NCI-H1048 (cell line): ENCODE measurements around the gene CCL7.

Experiments
- DNase-seq: peaks from one replicate; lab custom pipeline; 2025; lab: John Stamatoyannopoulos, UW

The CCL7 gene

DNA sequence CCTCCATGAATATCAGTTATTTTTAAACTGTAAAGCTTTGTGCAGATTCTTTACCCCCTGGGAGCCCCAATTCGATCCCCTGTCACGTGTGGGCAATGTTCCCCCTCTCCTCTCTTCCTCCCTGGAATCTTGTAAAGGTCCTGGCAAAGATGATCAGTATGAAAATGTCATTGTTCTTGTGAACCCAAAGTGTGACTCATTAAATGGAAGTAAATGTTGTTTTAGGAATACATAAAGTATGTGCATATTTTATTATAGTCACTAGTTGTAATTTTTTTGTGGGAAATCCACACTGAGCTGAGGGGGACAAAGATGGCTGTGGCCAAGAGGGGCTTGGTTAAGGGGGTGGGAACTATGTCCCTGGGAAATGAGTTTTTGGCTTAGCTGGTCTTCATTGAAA, 17.9 kb downstream of the CCL7 start:
- DNase-seq = no peak

- no peak for DNase-seq
These were observed 20.6 kb downstream of the CCL7 start for GRCh38 chr17:34290586-34290985.

- DNase-seq = no peak
These were observed 21.8 kb downstream of the CCL7 start for GRCh38 chr17:34291721-34292348.

- no peak for DNase-seq
These were observed 29.0 kb downstream of the CCL7 start for GRCh38 chr17:34299027-34299426.

GRCh38 chr17:34299956-34300577, 30.0 kb downstream of the CCL7 start:
- no peak for DNase-seq

DNA sequence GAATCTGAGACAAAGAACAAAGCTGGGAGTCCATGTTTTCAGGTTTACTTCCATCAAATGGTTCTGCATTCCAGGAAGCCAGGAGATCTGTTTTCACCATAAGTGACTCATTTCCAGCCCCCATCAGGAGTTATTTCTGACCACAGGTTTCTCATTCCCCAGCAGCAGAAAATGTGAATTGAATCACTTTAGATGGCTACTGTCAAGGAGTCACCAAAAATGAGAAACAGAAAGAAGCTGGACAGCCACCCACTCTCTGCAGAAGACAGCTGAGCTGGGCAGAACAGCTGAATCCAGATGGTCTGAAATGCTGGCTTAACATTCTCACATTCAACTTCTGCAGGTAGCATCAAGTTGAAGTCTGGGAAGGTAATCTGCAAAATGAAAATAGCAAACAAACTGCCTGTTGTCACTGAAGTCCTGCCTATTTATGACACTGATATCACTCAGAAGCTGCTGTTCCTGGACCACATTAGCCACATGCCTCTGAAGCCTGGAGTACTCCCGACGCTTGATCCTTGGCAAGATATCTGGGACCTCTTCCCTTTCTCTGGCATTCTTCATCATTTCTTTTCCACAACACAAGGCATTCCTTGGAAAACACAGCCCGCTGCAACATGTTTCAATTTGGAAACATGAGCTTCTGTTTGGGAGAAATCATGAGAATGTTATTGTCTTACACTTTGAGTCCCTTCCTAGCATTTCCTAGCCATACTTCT, 30.8 kb downstream of the CCL7 start:
- DNase-seq = no peak

- no peak for DNase-seq
These were observed 32.0 kb downstream of the CCL7 start for GRCh38 chr17:34301986-34302385.

DNA sequence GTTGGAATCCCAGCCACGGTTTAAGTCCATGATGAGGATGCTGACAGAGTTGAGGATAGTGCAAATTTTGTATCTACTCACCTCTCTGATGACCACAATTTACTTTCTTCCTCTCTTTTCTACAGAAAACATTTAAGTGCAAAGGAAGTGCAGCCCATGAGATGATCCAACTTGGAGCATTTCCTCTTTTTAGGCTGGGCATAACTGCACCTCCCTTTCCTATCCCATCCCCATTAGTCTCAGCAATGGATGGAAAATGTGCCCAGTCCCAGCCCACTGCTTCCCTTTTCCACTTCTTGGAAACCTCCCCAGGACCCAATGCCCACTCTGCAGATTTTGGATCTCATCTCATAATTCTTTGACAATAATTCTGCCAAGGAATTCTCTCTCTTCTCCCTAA, 32.6 kb downstream of the CCL7 start:
- no peak for DNase-seq

DNA sequence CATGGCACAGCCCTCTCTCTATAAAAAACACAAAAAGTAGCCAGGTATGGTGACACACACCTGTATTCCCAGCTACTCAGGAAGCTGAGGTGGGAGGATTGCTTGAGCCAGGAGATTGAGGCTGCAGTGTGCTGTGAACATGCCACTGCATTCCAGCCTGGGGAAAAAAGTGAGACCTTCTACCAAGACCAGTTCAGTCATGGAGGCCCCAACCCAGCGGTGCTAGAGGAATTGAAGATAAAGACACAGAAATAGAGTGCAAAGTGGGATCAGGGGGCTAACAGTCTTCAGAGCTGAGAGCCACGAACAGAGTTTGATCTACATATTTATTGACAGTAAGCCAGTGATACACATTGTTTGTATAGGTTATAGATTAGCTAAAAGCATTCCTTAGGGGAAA, 33.6 kb downstream of the CCL7 start:
- no peak for DNase-seq

DNA sequence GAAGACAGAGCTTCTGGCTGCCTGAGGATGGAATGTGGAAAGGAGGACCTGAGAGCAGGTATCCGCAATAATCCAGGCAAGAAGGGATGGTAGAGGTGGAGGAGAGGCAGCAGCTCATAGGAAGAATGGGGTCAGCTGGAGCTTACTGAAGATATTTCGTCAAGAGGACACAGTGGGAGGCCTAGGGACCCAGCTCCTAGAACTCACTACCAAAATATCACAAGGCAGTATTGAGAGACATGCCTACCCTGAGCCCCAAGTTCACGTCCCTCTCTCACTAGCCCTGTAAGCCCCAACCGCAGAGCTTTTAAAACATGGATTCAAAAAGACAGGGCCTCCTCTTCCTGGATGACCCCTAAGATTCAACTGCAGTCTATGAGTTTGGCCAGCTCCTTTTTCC, 35.0 kb downstream of the CCL7 start:
- no peak for DNase-seq

DNA sequence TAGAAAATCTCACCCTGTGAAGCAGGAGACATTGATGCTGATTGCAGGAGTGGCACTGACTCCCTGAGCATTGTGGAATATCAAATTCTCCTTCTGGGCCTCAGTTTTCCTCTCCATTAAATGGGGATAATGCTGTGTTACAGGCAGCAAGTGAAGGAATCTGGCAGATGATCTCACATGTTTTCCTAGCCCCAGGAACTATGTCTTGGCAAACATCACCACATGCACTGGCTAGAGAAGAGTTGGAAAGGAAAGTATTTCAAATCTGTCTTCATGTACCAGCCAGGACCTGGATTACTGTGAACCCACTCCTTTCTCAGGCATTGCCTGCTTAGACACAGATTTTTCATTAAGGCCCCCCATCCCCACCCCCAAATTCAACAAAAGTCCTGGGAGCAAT, 35.6 kb downstream of the CCL7 start:
- DNase-seq = no peak

GRCh38 chr17:34306466-34306865, 36.4 kb downstream of the CCL7 start:
- no peak for DNase-seq

GRCh38 chr17:34307110-34307509, 37.1 kb downstream of the CCL7 start:
- no peak for DNase-seq

- no peak for DNase-seq
These were observed 38.4 kb downstream of the CCL7 start for GRCh38 chr17:34308371-34308770.

DNA sequence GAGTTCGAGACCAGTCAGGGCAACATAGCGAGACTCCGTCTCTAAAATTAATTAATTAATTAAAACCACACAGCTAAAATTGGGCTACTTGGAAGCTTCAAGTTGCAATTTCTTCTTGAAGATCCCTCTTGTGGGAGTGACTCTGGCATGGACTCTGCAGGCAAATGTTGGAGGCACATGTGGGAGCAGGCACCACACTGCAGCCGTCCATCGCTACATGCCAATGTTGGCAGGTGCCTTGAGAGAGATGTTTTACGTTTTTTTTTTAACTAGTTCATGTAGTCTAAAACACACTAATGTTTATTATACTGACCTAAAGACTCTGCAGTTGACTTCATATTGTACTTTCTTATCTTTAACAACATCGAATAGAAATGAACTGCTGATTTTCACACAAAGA, 41.3 kb downstream of the CCL7 start:
- no peak for DNase-seq

DNA sequence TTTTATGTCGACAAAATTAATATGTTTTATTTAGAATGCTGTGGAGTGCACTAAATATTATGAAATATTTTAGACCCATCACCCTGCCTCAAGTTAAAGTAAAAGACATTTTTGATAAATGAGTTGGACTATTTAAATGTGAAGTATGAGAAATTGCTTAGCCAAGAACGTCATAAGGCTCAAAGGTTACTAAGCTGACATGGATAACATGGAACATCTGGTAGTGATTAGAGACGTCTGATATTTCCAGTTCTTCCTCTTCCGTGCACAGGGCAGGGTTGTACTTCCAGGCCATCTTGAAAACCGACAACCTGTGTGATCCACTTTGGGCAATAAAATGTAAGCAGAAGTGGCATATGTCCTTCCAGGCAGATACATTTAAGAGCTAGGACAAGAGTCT, 42.1 kb downstream of the CCL7 start:
- DNase-seq = no peak

DNA sequence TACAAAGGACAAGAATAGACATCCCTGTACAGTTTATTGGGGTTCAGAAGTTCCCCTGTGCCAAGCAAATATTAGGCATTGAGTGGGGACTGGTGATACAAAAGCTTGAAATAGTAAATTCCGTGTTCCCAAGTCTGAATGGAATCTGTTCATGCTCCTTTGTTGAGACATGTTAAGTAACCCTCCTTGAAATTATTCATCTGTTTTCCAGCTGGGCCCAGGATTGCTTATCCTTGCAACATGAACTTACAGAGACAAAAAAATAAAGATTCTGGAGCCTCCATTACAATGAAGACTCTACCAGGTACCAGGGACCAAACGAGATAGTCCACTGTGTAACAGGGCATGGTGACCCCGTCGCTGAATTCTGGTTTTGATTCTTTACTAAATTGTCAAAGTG, 43.1 kb downstream of the CCL7 start:
- no peak for DNase-seq

DNA sequence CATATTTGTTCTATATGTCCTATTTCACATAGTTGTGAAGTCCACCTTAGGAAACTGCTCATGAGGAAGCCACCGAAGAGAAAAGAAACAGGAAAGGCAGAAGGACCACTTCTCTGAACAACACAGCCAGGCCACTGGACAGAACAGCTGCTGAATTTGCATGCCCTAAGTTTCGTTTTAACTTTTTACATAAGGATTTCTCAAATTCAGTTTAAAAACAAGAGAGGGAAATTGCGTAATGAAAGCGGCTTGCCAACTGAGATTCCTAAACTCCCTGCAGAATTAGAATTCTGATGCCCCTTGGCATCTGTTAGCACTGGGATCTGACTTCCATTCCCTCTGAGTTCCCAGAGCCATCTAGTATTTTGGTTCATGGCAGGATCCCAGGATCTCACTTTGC, 44.3 kb downstream of the CCL7 start:
- no peak for DNase-seq

- no peak for DNase-seq
These were observed 48.5 kb downstream of the CCL7 start for GRCh38 chr17:34318474-34318873.

DNA sequence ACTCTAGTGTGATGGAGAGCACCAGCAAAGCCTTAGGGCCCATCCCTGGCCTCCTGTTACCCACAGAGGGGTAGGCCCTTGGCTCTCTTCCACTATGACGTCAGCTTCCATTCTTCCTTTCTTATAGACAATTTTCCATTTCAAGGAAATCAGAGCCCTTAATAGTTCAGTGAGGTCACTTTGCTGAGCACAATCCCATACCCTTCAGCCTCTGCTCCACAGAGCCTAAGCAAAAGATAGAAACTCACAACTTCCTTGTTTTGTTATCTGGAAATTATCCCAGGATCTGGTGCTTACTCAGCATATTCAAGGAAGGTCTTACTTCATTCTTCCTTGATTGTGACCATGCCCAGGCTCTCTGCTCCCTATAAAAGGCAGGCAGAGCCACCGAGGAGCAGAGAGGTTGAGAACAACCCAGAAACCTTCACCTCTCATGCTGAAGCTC, 49.0 kb downstream of the CCL7 start, which contains the start of gene CCL8:
TSS of gene CCL8 (plus strand) at position 397 of the 445 bp plus-strand sequence. CDS start 67 bp downstream, outside the sequence.
- no peak for DNase-seq
